HG03060 (cell line): ENCODE results near the gene EFEMP1.
"Not testable (repeated sequence)": the region's sequence is repeated elsewhere in the genome, so short reads cannot be mapped to it uniquely, and the experiment has no call there.

Experiments
- ATAC-seq: cut with Tn5 transposase; IDR thresholded peaks from one replicate; pipeline ENCODE4 v1.9.1; 2021; ENCODE audit warnings: low read depth, moderate number of reproducible peaks; ENCODE audit not compliant: unreplicated experiment

Gene EFEMP1

GRCh38 chr2:55869637-55870325 lies 53.8 kb downstream of the EFEMP1 start:
- ATAC-seq, result no peak

GRCh38 chr2:55865096-55865835 lies 58.3 kb downstream of the EFEMP1 start:
- no peak for ATAC-seq

GRCh38 chr2:55864351-55865084 lies 59.1 kb downstream of the EFEMP1 start:
- no peak for ATAC-seq

GRCh38 chr2:55862673-55863390 lies 60.8 kb downstream of the EFEMP1 start:
- no peak for ATAC-seq

DNA sequence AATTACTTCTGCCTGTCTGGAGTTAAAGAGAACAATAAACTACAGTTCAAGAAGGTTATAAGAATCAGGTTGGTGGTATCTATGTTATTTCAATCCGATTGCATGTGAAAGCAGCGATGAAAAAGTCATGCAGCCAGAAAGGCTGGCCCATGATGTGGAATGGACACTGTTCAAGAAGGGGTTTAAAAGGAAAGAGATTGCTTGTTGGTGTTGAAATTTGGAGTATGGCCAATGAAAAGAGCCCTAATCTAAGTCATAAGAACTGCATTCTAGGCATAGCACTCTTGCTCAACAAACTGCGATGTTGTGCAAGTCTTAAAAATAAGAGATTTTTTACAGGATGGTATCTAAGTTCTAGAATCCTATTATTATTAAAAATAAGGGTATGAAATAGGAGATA lies 61.3 kb downstream of the EFEMP1 start:
- no peak for ATAC-seq

DNA sequence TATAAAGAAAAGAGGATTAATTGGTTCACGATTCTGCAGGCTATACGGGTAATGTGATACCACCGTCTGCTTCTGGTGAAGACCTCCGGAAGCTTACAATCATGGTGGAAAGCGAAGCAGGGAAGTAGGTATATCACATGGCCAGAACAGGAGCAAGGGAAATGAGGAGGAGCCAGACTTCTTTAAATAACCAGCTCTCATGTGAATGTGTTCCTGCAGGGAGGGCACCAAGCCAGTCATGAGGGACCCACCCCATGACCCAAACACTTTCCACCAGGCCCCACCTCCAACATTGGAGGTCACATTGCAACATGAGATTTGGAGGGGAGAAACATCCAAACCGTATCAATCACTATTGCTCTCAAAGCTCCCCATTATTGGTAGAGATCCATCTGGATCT lies 61.8 kb downstream of the EFEMP1 start:
- no peak for ATAC-seq

DNA sequence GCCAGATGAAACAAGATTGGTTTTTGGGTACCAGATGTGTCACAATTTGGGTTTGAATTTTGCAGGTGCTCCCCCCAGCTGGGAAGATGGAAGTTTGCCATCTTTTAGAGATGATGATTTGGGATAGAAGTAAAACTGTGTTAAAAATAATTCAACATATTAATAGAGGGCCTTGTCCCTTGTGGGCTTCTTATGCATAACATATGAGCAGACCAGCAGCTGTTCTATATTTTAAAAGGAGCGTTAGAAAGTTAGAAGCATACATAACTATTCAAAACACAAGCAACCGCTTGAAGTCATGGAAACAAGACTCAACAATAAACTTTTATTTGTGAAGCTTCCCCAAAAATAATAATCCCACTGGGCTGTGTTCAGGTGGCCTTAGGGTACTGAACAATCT lies 62.8 kb downstream of the EFEMP1 start:
- ATAC-seq, result no peak

DNA sequence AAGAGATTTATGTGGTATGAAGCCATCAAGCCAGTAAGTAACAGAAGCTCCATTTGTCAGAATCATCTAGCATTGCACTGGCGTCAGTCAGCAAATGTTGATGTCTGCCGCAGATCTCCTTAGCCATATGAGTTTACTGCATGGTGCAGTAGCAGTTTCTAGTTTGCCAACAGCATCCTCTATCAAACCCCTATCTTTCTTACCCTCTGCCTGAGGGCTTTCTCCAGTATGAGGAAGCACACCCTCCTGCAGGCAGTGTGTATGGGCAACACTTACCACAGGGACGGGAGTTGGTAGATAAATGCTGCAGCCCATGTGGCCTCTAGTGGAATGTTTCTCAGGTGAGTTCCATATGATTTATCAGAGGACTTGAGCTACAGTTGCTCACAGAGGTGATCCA lies 63.7 kb downstream of the EFEMP1 start:
- no peak for ATAC-seq

- ATAC-seq, result no peak
Observed at GRCh38 chr2:55857766-55858165, 65.8 kb downstream of the EFEMP1 start.

- ATAC-seq, result no peak
Observed at GRCh38 chr2:55856936-55857335, 66.6 kb downstream of the EFEMP1 start.

DNA sequence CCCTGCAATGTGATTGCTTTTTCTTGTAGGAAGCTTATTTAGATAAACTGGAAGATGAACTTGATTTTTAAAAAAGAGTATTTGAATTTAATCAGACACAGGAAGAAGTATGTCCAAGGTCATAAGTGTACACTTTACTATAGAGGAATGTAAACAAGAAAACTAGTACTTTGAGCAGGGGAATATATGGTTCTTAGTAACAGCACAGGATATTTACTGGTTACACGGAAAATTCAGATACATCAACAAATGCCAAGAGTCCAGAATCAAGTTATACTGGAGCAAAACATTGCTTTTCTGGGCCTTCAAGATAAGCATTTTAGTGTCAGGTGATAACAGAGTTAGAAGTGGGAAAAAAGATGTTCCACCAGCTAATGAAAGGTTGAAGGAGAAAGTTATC lies 75.5 kb downstream of the EFEMP1 start:
- ATAC-seq, result no peak

- ATAC-seq, result no peak
Observed at GRCh38 chr2:55846426-55846825, 77.2 kb downstream of the EFEMP1 start.

- no peak for ATAC-seq
Observed at GRCh38 chr2:55844986-55845385, 78.6 kb downstream of the EFEMP1 start.

- no peak for ATAC-seq
Observed at GRCh38 chr2:55843994-55844345, 79.6 kb downstream of the EFEMP1 start.

DNA sequence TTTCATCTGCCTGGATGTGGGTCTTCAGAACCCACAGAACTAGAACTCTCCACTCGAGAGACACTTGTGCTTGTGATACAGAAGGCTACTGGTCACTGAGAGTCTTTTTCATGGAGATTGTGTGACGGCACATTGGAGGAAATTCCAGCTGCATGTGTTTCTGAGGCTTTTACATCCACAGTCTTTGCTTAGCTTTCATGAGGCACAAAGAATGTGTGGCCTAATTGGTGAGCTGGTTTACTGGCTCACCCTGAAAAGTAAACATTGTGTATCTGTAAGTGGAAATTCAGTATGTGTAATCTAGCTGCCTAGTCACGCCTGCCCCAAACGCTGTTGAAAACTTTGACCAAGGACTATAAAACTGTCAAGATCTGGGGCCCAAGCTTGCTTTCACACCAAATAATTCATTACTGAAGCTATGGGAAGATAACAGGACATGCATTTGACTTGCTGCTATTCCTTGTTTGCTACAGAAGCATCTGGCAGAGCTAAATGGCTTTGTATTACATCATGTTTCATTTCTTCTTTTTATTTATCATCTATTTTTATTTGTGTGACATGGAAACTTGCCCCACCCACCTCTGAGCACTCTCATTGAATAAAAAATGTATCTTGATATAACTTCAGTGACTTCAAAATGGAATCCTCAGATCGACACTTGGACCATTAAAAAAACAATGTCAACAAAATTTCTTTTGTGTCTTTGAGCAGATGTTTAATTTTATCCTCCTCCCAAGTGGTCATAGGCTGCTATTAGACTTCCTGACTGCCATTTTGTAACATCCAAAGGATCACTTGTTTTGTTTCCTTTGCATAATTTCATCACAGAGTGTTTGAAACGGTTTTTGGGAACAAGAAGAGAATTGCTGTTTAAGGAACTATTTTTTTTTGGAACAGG lies 80.2 kb downstream of the EFEMP1 start:
- ATAC-seq, result no peak

- no peak for ATAC-seq
Observed at GRCh38 chr2:55842046-55842445, 81.5 kb downstream of the EFEMP1 start.

DNA sequence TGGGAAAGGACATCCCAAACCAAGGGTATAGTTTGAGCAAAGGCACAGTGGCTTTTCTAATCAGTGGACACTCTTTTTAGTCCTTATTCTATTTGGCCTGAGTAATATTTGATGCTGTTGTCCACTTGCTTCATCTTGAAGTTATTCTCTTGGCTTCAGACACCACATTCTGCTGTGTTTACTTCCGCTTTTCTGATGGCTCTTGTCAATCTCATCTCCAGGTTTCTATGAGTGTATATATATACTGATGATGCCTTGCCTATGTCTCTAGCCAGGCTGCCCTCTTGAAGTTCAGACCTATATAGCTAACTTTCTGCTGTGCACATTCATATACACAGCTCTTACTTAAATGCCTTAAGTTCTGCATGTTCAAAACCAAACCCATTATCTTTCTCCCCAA lies 83.1 kb downstream of the EFEMP1 start:
- ATAC-seq, result no peak

DNA sequence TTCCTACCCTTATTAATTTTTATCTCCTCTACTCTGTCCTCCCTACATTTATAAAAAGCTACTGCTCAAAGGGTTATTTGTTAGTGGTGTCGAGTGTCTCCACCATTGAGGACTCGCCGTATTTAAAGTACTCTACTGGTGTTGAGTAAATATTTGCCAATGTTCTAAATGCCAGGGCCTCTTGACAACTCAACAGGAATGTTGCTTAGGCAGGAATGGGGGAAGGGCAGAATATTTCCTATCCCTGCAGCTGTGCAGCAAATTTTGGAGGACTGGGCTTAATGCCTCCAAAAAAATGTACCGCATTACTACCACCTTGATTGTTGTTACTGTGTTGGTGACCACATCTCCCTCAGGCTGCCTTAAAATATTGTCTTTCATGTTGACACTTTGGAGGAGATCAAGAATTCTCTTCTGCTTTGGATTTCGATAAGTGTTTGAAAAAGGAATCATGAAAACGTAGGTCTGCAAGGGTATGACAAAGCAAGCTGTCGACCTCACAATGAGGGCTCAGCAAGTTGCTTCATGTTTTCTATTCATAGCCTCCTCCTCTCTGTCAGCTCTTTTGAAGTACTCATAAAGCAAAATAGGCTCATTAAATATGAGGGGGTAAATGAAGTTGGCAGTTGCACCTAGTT lies 84.3 kb downstream of the EFEMP1 start:
- no peak for ATAC-seq

- ATAC-seq, result no peak
Observed at GRCh38 chr2:55838653-55839052, 84.9 kb downstream of the EFEMP1 start.

DNA sequence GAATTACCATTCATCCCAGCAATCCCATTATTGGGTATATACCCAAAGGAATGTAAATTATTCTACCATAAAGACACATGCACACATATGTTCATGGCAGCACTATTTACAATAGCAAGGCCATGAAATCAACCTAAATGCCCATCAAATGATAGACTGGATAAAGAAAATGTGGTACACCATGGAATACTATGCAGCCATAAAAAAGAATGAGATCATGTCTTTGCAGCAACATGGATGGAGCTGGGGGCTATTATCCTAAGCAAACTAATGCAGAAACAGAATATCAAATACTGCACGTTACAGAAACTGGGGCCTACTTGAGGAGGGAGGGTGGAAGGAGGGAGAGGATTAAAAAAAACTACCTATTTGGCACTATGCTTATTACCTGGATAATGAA lies 85.5 kb downstream of the EFEMP1 start:
- not testable (repeated sequence) for ATAC-seq
